Stimulated activated naive CD4-positive, alpha-beta T cell treated with Interleukin-2 at 50 U/mL for 16 hours (primary cell): Measurements from ENCODE around the gene ACVR2B.

Experiments used
- DNase-seq: peaks from one replicate; lab custom pipeline; 2025; lab: John Stamatoyannopoulos, UW

ACVR2B gene

DNA sequence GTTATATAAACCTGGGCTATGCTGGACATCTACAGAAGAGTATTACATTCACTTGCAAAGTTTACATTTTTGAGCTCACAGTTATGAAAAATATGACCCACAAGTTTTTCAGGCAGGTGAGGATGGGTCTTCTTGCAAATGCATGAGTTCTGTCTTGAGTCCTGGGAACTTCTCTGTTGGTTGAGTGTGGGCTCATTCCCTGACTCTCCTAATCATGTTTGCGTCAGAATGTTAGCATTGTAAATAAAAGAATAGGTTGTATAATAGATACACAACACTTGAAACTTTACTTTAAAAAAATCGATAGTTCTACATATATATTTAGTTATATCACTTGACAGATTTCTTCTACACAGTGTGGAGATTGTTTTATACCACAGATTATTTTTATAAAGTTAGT lies 35.3 kb downstream of the ACVR2B start:
- no peak for DNase-seq

DNA sequence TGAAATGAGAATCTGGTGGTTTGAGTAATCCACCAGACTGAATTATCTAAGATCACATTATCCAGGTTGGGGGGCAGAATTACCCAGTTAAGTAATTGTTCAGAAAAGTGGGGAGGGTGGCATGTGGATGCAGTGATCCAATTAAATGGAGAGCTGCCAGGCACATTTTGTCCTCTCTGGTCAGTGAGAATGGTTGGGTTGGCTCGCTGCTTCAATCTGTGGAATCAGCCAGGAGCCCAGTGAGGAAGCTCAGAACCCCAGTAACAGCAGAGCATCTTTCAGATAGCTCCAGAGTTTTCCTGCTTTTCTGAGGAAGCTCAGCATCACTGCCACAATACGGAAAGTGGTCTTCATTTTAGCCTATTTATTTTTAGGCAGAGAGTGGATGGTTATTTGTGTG lies 36.1 kb downstream of the ACVR2B start:
- no peak for DNase-seq

DNA sequence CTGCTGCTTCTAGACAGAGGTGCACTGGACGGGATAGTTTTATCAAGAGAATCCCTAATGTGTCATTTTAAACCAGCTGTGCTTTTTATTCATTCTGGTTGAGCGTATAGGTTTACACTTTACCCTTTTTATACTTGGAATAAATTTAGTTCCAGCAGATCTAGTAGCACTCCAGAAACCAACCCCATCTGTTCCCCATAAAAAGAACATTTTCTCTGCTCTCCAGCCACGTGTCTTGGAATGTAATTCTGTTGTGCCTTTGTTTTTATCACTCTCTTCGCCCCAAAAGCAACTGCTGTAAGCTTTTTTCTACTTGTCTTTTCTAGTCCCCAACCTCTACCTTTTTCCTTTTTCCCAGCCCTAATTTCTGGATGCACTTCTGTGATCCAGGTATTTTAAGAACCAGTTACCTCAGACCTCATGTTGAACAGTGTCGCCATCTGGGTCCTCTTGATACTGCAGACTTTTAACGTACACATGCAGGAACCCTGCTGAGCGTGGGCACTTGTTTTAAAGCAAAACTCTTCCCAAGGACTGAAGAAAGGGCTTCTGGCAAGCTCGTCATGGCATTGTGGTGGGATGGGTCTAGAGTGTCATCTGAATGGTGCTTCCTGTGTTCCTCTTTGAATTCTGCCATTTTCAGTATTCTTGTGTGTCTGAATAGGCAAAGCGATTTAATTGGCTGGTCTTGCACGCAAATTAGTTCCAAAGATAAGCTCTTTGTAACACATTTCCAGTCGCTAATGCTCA lies 36.8 kb downstream of the ACVR2B start:
- DNase-seq = no peak

DNA sequence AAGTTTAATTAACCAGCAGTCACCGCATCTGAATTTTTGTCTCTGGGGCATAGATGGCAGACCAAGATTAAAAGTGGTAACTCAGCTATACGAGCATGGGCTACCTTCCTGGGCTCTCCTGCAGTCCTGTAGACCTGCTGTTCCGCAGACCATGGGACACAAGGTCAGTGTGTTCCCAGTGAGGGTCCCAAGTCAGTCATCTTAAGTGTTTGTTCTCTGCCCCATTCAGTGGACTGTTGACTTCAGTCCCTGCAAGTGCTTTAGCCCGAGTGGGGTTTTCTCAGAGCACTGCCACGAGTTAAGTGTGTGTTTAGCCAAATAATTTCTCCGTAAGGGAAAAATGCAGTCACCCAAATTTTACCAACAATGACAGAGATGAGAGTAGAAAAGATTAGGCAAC lies 37.5 kb downstream of the ACVR2B start:
- no peak for DNase-seq

DNA sequence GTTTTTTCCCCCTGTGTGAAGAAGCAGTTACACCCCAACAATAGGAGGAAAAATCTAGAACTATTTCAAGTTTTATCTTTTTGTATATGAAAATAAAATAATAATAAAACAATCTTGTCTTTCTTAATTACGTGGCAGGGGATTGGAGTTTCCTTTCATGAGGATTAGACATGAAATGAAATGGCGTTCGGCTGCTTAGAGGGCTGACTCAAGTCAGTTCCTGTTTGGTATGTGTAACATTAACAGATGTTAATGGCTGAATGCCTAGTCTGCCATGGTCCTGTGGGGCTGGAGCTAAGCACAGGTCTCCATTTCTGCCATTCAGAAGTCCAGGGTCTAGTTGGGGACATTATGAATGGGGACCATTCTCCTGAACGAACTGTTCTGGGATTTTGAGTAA lies 39.3 kb downstream of the ACVR2B start:
- DNase-seq = no peak

DNA sequence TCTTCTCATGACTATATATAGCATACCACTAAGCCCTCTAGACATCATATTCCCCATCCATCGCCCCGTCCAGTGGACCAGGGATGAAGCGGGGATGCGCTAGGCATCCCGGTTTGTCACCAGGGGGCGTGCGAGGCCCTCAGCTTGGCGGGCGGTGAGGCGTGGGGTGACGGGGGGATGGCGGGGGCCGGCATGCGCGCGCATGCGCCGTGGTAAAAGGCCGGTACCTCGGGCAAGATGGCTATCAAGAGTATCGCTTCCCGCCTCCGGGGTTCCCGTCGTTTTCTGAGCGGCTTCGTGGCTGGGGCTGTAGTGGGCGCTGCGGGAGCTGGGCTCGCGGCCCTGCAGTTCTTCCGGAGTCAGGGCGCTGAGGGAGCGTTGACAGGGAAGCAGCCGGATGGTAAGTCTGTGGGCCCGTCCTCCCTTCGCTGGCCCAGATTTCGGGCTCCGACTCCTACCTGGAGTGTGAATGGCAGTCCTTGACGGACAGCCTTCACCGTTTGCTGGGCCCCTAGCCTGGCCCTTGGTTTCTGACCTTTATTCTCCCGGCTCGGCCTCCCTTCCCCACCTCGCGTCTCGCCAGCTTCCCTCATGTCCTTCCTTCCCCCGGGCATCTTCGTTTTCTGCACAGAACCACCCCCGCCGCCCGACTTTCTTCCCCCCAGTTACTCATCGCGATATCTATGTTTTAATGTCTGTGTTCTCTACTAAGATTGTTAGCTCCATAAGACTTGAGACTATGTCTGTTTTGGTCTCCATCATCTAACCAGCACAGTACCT lies 42.6 kb downstream of the ACVR2B start, which contains the start of gene EXOG:
TSS of gene EXOG (plus strand) at position 210 of the 780 bp plus-strand sequence. CDS start at position 238, 28 bp downstream.
- DNase-seq = peak; percentile 91

DNA sequence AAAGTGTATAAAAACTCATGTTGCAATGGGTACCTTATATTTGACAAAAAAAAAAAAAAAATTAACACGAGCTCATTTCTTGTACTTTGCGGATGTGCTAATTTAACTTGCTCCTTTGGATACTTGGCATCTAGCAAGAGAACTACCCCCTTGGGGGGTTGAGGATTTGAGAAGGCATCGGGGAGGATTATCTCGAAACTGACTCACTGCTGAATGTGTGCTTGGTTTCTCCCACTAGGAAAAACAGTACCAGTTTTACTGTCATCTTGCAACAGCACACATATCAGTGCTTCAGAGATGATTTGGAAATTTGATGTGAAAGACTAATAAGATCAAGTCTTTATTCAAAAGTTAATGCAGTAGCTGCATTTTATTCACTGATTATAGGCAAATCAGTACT lies 43.3 kb downstream of the ACVR2B start:
- DNase-seq = no peak

DNA sequence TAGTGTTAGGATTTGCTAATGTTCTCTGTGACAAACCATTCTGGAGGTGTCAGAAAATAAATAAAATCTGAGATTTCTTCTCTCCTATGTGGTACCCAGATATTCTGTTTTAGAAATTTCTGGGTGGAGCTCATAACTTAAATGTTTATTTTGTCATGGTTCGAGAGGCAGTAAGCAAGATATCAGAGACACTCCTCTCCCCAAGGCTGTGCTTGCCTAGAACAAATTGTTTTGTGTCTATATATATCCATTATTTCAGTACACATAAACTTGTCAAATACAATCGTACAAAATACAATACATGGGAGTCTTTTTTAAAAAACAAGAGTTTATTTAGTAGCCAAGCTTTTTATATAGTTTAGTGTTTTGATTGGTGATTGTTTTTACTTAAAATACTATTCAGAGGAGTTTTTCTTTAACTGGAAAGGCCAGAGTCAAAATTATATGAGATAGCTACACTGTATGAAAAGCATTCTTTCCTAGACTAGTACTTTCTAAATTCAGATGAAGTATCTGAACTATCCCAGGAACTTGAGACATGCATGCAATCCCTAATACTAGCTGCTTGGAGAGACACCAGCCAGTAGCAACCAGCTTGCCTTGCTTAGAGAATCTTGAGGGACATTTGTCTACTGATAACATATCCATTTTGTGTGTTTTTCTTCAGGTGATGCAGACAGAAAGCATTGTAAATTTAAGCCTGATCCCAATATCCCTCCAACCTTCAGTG lies 47.2 kb downstream of the ACVR2B start:
- no peak for DNase-seq

DNA sequence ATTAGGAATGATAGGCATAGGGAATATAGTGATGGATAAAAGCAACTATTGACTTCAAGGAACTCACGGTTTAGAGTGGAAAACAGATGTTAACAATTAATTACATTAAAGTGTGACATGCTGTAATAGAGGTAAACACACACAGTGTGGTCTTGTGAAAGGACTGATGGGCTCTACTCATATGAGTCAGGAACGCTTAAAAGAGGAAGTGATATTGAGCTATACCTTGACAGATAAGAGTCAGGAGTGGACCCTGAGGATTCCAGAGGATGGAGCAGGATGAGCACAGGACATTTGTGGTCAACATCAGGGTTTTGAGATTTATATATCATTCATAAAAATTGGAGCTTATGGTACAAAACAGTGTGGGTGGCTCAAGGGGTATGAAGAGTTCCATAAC lies 53.4 kb downstream of the ACVR2B start:
- DNase-seq = no peak

DNA sequence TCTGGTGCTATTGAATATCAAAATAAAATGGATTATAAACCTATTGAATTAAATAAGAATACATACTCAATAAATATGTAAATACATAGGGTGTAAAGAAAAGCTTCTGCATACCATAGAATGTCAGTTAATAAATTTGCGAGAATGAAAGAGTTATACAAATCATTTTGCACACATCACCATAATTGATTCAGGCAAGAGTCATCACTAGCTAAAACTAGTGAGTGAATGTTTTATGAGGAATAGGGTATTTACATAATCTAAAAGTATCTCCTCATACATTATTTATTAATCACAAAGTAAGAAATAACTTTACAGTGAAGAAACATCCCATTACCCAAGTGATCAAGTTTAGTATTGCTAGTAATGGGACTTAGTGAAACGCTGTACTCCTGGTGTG lies 56.0 kb downstream of the ACVR2B start:
- no peak for DNase-seq

DNA sequence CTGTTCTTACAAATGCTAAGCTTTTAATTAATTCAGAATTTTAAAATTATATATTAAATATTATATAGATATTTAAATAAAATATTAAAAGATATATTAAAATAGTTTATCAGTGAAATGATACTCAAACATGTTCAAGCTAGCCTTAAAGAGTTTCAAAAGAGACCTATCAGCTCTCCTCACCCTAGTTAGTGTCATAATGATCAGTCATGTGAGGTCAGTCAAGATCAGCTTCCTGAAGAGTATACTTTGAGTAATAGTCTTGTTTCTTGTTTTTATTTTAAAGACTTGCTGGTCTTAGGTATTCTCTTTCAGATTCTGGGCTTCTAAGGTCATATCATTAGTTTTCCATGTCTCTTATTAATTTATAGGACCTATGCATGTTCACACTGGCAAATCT lies 56.9 kb downstream of the ACVR2B start:
- DNase-seq = no peak

DNA sequence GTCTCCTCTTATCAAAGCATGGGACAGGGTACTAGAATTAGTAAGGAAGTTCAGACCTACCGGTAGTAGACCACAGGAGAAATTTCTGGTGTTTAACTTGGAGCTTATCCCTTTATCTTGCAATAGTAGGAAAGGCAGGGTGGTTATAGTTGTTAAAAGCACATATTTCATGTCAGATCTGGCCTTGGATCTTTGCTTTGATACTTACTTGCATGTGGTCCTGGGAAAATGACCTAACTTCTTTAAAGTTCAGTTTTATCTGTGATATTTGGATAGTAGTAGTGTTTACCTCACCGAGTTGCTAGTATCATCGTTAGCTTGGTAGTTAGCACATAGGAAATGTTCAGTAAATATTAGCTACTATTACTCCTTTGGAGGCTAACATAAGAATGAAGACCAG lies 57.9 kb downstream of the ACVR2B start:
- DNase-seq = no peak

DNA sequence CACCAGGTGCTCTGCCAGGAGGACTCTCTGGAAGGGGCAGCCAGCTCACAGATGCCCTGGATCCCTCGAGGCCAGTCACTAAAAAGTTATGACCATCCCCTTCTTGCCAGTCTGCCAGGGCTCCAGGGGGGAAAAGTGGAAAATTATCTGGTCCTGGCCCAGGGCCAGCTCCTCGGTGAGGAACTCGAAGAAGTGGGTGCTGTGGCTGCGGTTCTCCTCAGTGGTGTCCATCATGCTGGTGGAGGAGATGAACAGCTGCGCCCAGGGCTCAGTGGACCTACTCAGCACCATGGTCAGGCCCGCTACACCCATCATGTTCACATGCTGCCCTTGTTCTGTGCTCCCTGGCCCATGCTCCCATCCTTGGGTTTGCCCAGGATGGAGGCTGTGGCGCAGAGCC lies 61.7 kb downstream of the ACVR2B start:
- no peak for DNase-seq

DNA sequence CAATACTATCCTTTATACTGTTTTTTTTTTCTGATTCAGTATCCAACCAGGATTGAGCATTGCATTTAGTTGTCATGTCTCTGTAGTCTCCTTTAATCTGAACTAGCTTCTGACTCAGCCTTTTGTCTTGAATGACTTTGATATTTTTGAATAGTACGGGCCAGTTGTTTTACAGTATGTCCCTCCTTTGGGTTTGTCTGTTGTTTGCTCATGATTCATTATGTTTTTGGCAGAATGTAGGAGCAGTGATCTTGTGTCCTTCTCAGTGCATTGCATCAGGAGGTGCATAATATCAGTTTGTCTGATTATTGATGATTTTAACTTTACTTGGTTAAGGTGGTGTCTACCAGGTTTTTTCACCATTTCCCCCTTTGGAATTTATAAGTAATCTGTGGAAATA lies 63.0 kb downstream of the ACVR2B start:
- DNase-seq = no peak

DNA sequence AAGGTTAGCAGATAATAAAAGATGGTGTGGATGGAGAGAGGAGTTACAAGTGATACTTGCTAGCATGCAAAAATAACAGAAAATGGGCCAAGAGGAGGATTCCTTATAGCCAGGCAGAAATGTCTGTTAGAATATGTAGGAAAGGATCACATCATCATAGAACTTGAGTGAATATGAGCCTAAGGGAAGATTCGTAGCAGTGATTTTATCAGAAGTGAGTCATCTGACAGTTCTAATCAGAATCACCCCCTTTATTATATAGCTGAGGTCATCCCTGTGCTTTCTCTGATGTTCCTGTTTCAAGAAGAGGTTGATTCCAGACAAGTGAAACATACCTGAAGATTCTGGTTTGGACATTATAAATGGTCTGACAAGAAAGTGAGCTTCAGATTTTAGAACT lies 65.3 kb downstream of the ACVR2B start:
- DNase-seq = no peak

DNA sequence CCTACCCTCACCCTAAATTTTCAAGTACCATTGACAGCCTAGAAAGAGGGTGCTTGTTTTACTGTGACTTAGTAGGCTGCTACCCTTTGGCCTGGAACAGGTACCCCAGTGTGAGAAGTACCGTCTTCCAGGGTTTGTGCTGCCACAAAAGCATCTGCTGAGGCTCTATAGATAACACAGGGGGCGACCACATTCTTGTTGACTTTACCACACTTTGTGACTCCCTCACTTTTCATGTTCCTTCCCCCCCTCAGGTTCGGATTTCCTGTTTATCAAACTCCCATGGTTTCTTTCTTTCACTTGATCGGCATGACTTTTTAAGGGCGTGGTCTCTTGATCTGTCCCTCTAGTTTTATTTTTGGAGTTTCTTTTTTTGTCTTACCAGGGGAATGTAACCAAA lies 66.0 kb downstream of the ACVR2B start:
- DNase-seq = no peak

DNA sequence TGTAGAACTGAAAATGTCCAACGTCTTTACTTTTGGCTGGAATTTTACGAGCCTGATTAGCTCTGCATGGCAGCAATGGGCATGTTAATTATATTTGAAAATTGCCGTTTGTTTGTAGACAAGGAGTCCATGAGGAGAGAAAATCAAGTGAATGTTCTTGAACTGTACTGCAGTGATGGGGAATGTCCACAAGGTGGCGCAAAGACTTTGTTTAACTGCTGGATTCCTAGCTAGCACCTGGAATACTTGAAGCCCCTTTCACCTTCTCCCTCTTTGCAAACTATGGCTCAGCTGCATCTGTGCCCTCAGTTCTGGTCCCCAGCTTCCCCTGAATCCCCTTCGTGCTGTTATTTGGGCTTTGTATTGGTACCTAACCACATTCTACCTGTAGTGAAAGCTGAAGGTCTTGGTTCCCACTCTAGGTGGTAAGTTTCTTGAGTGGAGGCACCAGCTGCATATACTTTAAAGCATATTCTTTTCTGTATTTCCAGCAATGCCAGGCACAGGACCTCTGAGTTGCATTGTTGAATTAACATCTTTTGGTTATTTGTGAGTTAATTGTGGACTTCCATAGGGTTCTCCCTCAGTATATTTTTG lies 67.8 kb downstream of the ACVR2B start:
- peak; percentile 17 for DNase-seq

DNA sequence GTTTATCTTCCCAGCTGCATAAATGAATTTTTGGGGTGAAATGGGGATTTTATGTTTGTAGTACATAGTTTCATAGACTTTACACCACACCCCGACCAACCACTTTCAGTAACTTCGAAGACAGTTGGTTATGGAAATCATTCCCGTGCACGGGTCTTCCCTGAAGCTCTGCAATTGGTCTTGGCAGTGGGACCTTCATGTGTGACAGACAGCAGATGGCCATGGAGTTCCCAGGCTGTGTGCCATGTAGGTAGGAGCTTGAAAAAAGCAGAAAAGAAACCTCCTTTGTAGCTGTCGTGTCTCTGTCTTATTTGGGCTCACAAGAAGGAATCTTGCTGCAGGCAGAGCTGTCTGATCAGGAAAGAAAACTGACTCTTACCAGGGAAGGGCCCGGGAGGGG lies 68.3 kb downstream of the ACVR2B start:
- no peak for DNase-seq

DNA sequence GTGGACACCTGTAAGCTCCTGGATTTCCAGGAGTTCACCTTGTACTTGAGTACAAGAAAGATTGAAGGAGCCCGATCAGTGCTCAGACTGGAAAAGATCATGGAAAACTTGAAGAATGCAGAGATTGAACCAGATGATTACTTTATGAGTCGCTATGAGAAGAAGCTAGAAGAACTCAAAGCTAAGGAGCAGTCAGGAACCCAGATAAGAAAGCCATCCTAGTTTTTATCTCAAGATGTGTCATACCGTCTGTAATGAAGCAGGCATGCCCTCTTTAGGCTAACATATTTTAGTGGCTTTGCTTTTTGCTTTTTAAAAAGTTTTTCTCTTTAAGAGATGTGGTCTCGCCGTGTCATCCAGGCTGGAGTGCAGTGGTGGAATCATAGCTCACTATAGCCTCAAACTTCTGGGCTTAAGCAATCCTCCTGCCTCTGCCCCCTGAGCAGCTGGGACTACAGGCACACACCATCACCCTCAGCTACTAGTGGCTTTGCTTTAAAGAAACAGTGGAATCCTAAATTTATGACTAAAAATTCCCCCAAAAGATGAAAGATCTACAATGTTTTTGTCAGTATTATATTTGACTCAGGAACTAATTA lies 70.5 kb downstream of the ACVR2B start:
- DNase-seq = no peak

DNA sequence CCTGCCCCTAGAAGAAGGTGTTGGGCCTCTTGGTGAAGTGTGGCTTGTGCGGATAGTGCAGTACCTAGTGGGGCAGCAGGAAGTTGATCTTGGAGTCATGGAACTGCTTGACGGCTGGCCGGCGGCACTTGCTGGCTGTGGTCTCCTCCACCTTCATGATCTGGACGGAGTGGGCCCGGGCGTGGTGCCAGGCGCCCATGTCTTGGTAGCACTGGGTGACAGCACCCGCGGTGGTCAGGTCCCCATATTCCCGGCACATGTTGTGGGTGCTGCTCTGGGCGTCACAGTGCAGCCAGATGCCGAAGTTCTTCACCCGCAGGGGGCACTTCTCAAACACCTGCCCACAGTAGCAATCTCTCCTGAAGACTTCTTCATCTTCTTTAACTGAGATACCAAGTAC lies 73.1 kb downstream of the ACVR2B start:
- DNase-seq = no peak

DNA sequence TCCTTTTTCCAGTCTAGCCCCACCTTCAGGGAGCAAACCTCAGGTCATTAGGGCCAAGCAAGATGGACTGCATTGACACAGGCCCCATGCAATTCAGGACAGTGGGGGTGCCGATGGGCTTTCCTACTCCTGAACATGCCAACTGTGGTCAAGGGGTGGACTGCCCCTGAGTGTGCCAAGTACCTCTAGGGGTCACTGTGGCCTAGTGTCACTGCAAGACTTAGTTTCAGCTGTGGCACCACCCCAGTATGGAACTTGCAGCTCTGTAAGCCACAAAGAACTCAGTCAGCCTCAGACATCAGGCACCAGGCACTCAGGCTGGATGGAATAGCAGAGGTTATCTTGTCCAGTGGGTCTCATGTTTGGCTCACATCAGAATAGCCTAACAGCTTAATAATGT lies 74.8 kb downstream of the ACVR2B start:
- DNase-seq = no peak

DNA sequence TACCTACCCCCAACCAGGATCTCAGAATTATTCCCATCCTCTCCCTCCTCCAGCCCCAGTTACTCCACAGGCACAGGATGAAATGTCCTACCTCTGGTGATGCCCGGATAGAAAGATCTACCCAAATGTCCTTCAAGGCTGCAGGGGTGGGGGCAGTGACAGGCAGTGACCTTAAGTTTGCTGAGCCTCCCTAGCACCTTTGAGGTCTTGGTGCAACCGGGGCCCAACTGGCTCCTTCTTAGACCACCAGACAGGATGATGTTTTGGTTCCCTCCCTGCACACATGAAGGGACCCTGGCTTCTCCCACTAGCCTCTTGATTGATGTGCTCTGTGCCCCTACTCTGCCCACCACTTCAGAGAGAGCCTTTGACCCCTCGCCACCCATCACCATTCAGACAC lies 78.8 kb downstream of the ACVR2B start:
- no peak for DNase-seq
